ENCODE results near the gene MYZAP.

The MYZAP gene

GRCh38 chr15:57698991-57699390 lies 107.3 kb downstream of the MYZAP start:
- DNase-seq (ENCODE audit: low read depth in 2 of 2): no peak

GRCh38 chr15:57703387-57703786 lies 111.7 kb downstream of the MYZAP start:
- DNase-seq (ENCODE audit: low read depth in 2 of 2): no peak

GRCh38 chr15:57704441-57704840 lies 112.7 kb downstream of the MYZAP start:
- no peak for DNase-seq (ENCODE audit: low read depth in 2 of 2)

- DNase-seq (ENCODE audit: low read depth in 2 of 2): no peak
Observed at GRCh38 chr15:57705746-57706404, 114.2 kb downstream of the MYZAP start.

GRCh38 chr15:57706405-57707209 lies 114.9 kb downstream of the MYZAP start, which contains the start of gene POLR2M:
Gene POLR2M, plus strand, starts transcription at chr15:57706714. Its CDS starts 129 bp downstream, at chr15:57706843.
- DNase-seq (ENCODE audit: low read depth in 2 of 2): peak; percentile 77 to 87

GRCh38 chr15:57708047-57708446 lies 116.3 kb downstream of the MYZAP start:
- DNase-seq (ENCODE audit: low read depth in 2 of 2): no peak

GRCh38 chr15:57718309-57718708 lies 126.6 kb downstream of the MYZAP start:
- DNase-seq (ENCODE audit: low read depth in 2 of 2): no peak

- DNase-seq (ENCODE audit: low read depth in 2 of 2): no peak
Observed at GRCh38 chr15:57720867-57721266, 129.2 kb downstream of the MYZAP start.

- no peak for DNase-seq (ENCODE audit: low read depth in 2 of 2)
Observed at GRCh38 chr15:57726411-57726810, 134.7 kb downstream of the MYZAP start.

GRCh38 chr15:57727031-57727430 lies 135.3 kb downstream of the MYZAP start:
- DNase-seq (ENCODE audit: low read depth in 2 of 2): no peak

GRCh38 chr15:57728436-57728835 lies 136.7 kb downstream of the MYZAP start:
- DNase-seq (ENCODE audit: low read depth in 2 of 2): no peak

GRCh38 chr15:57730876-57731275 lies 139.2 kb downstream of the MYZAP start:
- DNase-seq (ENCODE audit: low read depth in 2 of 2): no peak

- DNase-seq (ENCODE audit: low read depth in 2 of 2): no peak
Observed at GRCh38 chr15:57731530-57732103, 139.9 kb downstream of the MYZAP start.

- no peak for DNase-seq (ENCODE audit: low read depth in 2 of 2)
Observed at GRCh38 chr15:57732526-57733331, 141.0 kb downstream of the MYZAP start.

GRCh38 chr15:57734860-57735259 lies 143.2 kb downstream of the MYZAP start:
- DNase-seq (ENCODE audit: low read depth in 2 of 2): no peak
